ENCODE results near the gene CACNA2D1. TPM values are rescaled to one million over a fixed set of nuclear protein-coding genes. Genes with fewer than 3 reads are reported as not detected.

CACNA2D1 gene
- total RNA-seq, 1 experiment from 2014 or later = 36.2 TPM

- Mint-ChIP-seq H3K36me3 (ENCODE audit: insufficient read depth in 1 of 3, low read depth in 3 of 3) (peaks cover 0 to 9% (median 4%) of the 10 kb centered on the region in 3 experiments; a peak in 4 of 7 replicates), H3K9me3 (no peaks in the 10 kb centered on the region)
These were observed 389.0 kb downstream of the CACNA2D1 start for GRCh38 chr7:82054544-82054943.

More at GRCh38 chr7:82054544-82054943, 389.0 kb downstream of the CACNA2D1 start:
- Histone ChIP-seq H2BK120ac (ENCODE audit: low read depth, low read length, poor library complexity, severe bottlenecking) (no peak overlapping the region), H2AFZ (ENCODE audit: low read length) (no peak overlapping the region), H2BK12ac (ENCODE audit: insufficient read length, low read depth, low read length) (no peak overlapping the region), H3K79me2 (ENCODE audit: insufficient read depth, low read length) (no peaks in the 10 kb centered on the region), H3T11ph (ENCODE audit: low read length) (no peak overlapping the region), H2AK5ac (ENCODE audit: insufficient read length, low read length) (no peak overlapping the region), H3K56ac (ENCODE audit: insufficient read length, low read depth, low read length) (no peak overlapping the region), H2BK15ac (ENCODE audit: low read depth, low read length) (no peak overlapping the region), H4K5ac (ENCODE audit: insufficient read length, low read depth, low read length) (no peak overlapping the region), H3K23ac (ENCODE audit: insufficient read length, low read depth, low read length) (no peak overlapping the region), H3K23me2 (ENCODE audit: insufficient read length, low read depth, low read length, poor library complexity, severe bottlenecking) (no peaks in the 10 kb centered on the region), H2BK20ac (ENCODE audit: low read depth, low read length, poor library complexity, severe bottlenecking) (no peak overlapping the region), H4K8ac (replicated peaks; ENCODE audit: insufficient read length, low read depth, low read length) (no peak overlapping the region), H3K9ac (ENCODE audit: extremely low read depth, insufficient read length, low read length) (no peak overlapping the region), H4K91ac (ENCODE audit: insufficient read length, low read depth, low read length) (no peak overlapping the region), H3K4me2 (ENCODE audit: insufficient read depth, insufficient read length, low read length) (no peak overlapping the region), H3K79me1 (ENCODE audit: insufficient read depth, low read depth, low read length, poor library complexity, severe bottlenecking) (no peaks in the 10 kb centered on the region), H3K27ac (ENCODE audit: insufficient read length, low read depth, low read length) (no peak overlapping the region), H3K4me1 (ENCODE audit: insufficient read depth, low read length) (no peaks in the 10 kb centered on the region), H3K27me3 (ENCODE audit: insufficient read depth, low read length) (no peaks in the 10 kb centered on the region), H2BK5ac (ENCODE audit: insufficient read length, low read length) (no peak overlapping the region), H3K14ac (ENCODE audit: insufficient read depth, low read length) (no peak overlapping the region), H3K18ac (ENCODE audit: insufficient read length, low read depth, low read length) (no peak overlapping the region), H4K20me1 (ENCODE audit: control insufficient read depth, insufficient read depth, insufficient read length) (no peaks in the 10 kb centered on the region), H3K9me3 (ENCODE audit: control insufficient read depth, low read depth, low read length) (no peaks in the 10 kb centered on the region), H3K4ac (ENCODE audit: low read depth, low read length) (no peak overlapping the region)
- peaks cover 0 to 10% of the 10 kb centered on the region in 2 experiments; a peak in 2 of 4 replicates for H3K4me1 Mint-ChIP-seq
- H3K27ac Mint-ChIP-seq = no peak overlapping the region
- WGBS (ENCODE audit: extremely low coverage, insufficient read length, low lambda C conversion rate) = no CpG with 5 or more reads among the region's 1 CpG
- TF ChIP-seq CTCF (conservative IDR thresholded peaks at IDR 0.05) = no peak
- DNase-seq = no peak
- no peaks in the 10 kb centered on the region for H3K27me3 Mint-ChIP-seq (ENCODE audit: low read depth)
- H3K4me3 Mint-ChIP-seq = no peak overlapping the region
